Middle frontal gyrus (tissue), 1 donor: ENCODE measurements around the gene CLIP4.

ENCODE experiments used
- DNase-seq: peaks from one replicate; pipeline ENCODE4 v3.0.0-alpha.2; 2015; ENCODE audit warnings: low spot score; ENCODE audit errors: extremely low spot score

Gene CLIP4

DNA sequence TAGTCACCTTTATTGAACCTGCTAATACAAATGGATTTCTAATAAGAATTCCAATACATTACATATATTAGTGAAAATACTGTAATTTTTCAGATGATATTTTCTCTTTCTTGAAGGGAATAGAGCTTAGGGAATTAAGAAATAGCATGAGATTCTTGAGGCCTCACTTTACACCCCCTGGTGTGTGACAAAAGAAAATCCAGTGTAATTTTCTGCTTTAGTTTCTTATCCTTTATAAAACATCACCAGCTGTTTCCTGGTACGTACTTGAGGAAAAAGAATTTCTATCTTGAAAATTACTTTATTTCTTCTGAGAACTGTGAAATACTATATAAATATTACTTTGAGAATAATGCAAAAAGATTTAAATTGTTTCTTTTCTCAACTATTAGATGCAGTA is 71.6 kb downstream of the CLIP4 start:
- no peak for DNase-seq

DNA sequence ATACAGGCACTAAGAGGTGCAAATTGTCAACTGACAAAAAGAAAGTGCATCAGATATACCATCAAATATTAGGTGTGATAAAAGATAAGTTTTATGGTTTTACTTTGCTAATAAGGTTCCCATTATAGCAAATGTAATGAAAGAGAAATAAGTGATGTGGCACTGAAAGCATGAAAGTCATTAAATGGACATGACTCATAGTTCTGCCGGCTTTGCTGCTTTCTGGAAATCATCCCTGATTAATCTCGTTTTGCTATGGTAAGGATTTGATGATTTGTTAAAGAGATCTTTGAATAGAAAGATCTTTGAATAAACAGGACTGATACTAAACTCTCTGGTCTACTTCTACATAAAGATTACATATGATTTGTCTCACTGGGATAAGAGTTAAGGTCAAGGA is 72.7 kb downstream of the CLIP4 start:
- DNase-seq, result no peak

DNA sequence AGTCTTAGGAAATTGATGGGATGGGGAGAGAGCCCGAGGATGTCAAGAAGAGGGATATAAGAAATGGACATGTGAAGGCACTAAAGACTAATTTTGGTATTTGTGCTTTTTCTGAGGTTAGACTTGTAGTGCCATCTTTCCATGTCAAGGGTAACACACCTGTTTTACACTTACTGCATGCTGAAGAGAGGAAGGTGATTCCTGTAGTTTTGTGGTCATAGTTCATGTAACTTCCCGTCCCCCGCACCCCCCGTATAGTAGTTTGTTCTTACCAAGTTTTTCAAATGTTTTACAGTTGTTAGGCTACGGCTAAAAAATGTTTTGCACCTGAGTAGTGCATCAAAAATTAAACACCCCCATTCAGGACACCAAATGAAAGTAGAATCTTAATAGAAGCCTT is 73.8 kb downstream of the CLIP4 start:
- DNase-seq, result no peak

DNA sequence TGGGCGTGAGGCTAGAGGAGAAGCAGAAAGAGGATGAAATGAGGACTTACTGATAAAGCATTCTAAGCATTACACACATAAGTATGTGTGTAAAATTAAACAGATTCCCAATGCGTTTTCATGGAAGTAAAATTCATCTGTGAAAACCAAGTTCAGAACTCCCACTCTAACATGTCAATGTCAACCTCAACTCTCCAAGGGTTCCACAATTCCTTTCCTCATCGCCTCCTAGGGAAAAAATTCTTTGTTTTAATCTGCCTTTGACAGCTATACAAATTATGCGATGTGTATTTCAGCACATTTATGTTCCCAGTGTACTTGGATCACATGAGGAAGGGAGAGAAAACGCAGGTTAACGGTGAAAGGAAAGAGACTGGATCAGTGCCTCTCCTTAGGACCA is 76.6 kb downstream of the CLIP4 start:
- DNase-seq, result no peak

GRCh38 chr2:29192526-29192925 is 77.3 kb downstream of the CLIP4 start:
- DNase-seq, result no peak

- no peak for DNase-seq
These were observed 77.9 kb downstream of the CLIP4 start for GRCh38 chr2:29193111-29193510.

DNA sequence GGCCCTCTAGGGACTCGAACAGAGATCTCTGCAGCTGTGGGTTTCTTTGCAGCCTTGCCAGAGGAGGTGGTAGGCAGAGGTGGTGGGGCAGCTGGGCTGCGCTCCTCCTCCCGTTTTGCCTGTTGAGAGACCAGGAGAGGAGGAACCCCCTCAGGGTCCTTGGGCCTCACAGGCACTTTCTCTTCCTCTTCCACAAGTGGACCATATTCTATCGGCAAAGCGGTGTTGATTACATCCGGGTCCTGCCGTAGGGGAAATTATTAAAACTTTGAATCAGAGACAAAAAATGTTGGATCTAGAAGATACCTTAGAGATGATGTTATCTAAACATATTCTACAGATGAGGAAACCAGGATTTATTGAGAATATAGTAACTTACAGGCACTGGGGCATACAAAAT is 78.5 kb downstream of the CLIP4 start:
- no peak for DNase-seq

- DNase-seq, result no peak
These were observed 80.6 kb downstream of the CLIP4 start for GRCh38 chr2:29195796-29196195.

DNA sequence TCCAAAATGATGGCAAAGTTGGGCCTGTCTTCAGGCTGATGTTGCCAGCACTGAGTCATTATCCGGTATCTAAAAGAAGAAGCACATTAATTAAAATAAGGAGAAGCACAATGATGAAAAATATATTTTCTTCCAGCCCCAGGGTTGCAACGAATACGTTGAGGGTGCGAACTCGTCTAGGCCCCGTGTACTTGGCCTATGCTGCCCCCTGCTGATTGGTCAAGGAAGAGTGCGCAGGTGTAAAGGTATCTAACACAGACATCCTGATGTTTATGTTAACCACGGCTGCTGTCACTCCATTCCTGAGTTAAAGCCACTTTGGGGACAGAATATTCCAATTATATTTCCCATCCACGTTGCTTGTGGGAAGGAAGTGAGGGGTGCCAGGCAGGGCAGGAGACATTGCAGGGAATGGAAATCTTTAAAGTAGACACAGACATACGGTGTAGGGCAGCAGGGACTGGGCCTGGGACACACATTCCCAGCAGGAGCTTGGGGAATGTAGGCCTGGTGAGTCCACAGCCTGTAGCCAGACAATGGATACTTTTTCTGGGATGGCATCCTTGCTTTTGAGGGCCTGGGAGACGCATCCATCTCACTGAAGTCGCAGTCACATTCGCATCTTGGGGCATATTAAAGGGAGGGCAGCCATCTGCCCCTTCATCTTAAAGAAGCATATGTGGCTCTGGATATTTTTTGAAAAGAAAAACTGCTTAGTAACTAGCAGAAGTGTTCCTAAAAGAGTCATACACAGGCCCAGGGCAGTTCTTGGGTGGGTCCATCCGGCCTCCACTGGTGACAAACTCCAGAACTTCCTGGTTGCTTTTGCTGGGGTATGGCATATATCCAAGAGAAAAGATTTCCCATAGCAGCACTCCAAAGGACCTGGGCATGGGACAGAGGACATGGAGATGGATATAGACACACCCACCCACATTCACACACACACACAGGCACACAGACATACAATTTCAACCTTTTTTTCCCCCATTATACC is 81.9 kb downstream of the CLIP4 start:
- peak; percentile 51 for DNase-seq

DNA sequence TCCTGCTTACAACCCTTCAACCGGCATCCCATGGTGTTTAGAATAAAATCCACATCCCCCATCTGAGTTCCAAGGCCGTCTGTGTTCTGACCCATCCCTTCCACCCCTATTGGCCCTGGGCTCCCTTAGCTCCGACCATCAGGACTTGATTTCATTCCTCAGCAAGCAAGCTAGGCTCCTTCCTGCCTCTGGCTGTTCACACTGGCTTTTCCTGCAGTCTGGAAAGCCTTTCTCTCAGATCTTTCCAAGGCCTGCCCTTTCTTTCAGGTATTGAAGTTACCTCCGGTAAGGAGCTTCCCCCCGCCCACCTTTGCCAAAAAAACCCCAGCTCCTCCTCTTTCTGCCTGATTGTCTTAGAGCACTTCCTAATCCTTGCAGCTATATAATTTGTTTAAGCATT is 86.8 kb downstream of the CLIP4 start:
- DNase-seq, result no peak

DNA sequence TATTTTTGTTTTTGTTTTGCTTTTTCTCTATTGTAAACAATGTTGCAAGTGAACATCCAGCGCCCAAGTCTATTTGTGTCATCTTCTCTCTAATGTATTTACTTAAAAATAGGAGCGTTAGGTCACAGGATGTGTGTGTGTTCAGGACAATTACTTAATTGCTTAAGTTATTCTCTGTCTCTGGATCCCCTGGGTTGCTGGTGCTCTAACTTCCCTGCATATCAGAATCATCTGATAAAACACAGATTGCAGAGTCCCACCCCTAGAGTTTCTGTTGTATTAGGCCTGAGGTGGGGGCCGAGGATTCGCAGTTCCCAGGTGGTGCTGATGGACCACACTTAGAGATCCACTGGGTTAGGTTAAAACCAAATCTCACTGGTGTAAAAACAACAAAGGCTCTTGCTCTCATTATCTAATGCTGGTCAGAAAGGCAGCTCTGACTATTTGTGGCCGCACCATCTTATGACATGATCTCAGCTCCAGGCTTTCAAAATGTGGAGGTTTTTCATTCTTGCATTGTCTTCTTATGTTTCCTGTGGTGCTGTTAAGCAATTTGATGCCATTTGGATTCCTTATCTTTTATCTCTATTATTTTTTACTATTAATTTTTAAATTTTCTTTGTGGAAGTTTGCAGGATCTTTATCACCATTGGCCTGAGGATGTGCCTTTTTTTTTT is 87.7 kb downstream of the CLIP4 start:
- DNase-seq, result no peak

GRCh38 chr2:29206941-29207340 is 91.7 kb downstream of the CLIP4 start:
- DNase-seq, result no peak

- no peak for DNase-seq
These were observed 92.3 kb downstream of the CLIP4 start for GRCh38 chr2:29207352-29208148.

GRCh38 chr2:29209551-29209950 is 94.3 kb downstream of the CLIP4 start:
- no peak for DNase-seq

DNA sequence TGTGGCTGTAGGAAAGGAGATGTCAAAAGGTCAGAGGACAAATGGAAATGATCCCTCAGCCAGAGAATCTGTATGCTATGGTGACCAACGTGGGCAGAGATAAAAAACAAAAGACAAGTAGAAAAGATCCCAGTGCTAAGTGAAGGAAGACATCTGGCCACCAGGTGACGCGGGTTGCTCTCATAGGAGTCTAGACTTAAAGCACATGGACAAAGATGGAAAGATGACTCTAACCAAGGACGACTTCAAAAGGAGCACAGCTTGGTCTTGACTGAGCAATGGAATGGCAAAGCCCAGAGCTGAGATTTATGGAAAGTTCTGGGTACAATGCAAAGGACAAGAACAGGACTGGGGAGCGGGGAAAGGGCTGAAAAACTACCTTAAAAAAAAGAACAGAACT is 96.8 kb downstream of the CLIP4 start:
- no peak for DNase-seq

GRCh38 chr2:29213888-29214291 is 98.7 kb downstream of the CLIP4 start:
- DNase-seq, result no peak

DNA sequence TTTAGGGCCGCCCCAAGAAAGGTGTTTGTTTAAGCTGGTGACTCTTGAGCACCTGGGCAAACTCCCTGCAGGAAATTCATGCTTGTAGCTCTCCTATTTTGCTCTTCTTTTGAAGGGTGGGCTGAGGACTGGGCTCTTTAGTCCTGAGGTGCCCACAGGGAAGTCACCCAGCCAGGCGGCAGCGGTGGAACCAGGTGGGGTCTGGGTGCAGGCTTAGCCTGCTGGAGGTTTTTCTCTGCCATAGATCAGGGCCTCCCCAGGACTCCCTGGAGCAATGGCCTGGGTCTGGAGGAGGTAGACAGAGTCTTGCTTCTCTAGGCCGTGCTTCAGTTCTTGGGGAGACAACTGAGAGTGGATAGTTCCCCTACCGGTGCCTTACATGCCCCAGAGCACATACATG is 99.9 kb downstream of the CLIP4 start:
- DNase-seq, result no peak

DNA sequence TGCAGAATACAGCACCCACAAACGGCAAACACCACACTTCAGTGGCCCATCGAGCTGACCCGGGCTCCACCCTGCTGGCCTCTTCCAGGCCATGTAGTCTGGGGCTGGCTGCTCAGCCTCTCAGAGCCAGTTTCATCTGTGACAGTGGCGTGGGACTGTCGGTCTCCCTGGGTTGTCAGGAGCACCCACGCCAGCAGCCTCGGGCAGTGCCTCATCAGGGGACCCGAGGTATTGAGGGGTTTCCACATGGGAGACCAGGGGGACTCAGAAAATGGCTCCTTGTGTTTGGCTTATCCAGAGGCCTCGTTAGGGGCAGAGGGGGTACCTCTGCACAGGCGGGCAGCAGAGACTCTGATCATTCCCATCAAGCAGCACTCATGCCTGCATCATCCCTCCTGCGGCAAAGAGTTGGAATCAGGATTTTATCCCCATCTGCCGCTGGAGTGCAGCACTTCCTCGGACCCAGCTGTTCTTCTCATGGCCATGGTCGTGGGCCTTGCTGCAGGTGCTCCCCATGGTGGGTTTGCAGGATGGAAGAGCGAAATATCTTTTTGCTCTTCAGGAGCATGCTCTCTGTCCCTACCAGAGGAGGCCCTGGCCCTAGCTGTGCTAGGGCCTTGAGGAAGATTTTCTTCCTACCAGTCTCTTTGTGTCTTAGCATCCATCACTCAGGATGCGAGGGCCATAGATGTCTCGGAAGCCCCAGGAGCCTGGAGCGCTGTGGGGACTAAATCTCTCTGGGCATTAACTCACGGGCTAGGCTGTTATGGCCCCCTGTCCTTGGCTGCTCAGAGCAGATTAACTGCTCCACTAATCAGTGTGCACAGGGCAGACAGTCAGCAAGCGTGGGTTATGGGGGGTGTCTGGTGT is 100.8 kb downstream of the CLIP4 start:
- no peak for DNase-seq

GRCh38 chr2:29216609-29216909 is 101.3 kb downstream of the CLIP4 start:
- DNase-seq, result no peak

- DNase-seq, result no peak
These were observed 102.9 kb downstream of the CLIP4 start for GRCh38 chr2:29218071-29218470.

- no peak for DNase-seq
These were observed 103.4 kb downstream of the CLIP4 start for GRCh38 chr2:29218550-29219125.
